ENCODE data around the gene ATP5F1B.
"Not testable (repeated sequence)": the region's sequence is repeated elsewhere in the genome, so short reads cannot be mapped to it uniquely, and the experiment has no call there.

The ATP5F1B gene

GRCh38 chr12:56670836-56671235 lies 25.1 kb upstream of the ATP5F1B start:
- TF ChIP-seq, protein P1, sequence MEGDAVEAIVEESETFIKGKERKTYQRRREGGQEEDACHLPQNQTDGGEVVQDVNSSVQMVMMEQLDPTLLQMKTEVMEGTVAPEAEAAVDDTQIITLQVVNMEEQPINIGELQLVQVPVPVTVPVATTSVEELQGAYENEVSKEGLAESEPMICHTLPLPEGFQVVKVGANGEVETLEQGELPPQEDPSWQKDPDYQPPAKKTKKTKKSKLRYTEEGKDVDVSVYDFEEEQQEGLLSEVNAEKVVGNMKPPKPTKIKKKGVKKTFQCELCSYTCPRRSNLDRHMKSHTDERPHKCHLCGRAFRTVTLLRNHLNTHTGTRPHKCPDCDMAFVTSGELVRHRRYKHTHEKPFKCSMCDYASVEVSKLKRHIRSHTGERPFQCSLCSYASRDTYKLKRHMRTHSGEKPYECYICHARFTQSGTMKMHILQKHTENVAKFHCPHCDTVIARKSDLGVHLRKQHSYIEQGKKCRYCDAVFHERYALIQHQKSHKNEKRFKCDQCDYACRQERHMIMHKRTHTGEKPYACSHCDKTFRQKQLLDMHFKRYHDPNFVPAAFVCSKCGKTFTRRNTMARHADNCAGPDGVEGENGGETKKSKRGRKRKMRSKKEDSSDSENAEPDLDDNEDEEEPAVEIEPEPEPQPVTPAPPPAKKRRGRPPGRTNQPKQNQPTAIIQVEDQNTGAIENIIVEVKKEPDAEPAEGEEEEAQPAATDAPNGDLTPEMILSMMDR (IDR thresholded peaks at IDR 0.05; ENCODE audit: extremely low read depth, insufficient read depth, missing control alignments) = no peak
- DNase-seq (ENCODE audit: low spot score) = no peak
- in situ Hi-C loops (cut with MboI; ENCODE audit: low pct_unique_long_range_greater_than_20kb, low sequenced_read_pairs, unreplicated experiment) = no loop called here

- TF ChIP-seq, protein P1 (IDR thresholded peaks at IDR 0.05; ENCODE audit: extremely low read depth, insufficient read depth, missing control alignments) = no peak
- DNase-seq (ENCODE audit: low spot score) = no peak
- in situ Hi-C loops (cut with MboI; ENCODE audit: low pct_unique_long_range_greater_than_20kb, low sequenced_read_pairs, unreplicated experiment) = no loop called here
Observed at GRCh38 chr12:56668197-56668457, 22.3 kb upstream of the ATP5F1B start.

DNA sequence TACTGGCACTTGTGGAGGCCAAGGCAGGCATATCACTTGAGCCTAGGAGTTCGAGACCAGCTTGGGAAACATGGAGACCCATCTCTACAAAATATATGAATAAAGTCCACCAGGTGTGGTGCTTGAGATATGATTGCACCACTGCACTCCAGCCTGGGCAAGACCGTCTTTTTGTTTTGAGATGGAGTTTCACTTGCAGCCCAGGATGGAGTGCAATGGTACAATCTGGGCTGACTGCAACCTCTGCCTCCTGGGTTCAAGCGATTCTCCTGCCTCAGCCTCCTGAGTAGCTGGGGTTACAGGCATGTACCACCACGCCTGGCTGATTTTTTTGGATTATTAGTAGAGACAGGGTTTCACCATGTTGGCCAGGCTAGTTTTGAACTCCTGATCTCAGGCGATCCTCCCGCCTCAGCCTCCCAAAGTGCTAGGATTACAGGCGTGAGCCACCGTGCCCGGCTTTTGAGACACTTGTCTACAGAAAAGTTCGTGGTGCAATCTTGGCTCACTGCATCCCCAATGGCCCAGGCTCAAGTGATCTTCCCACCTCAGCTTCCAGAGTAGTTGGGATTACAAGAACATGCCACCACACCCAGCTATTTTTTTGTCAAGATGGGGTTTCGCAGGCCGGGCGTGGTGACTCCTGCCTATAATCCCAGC lies 16.3 kb upstream of the ATP5F1B start:
- TF ChIP-seq, protein P1 (IDR thresholded peaks at IDR 0.05; ENCODE audit: extremely low read depth, insufficient read depth, missing control alignments) = no peak

DNA sequence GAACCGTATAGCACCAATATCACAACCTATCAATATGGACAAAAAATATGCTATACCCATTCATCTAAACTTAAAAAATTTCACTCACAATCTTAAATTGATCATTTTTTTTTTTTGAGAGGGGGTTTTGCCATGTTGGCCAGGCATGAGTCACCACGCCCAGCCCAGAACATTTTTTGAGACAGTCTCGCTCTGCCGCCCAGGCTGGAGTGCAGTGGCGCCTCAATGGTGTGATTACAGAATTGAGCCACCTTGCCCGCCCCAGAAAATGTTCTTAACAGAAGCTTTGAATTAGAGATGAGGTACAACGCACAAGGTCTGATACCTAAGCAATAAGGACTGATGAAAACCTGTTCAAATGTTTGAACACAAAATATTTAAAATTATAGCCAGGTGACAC lies 15.8 kb upstream of the ATP5F1B start:
- TF ChIP-seq, protein P1 (IDR thresholded peaks at IDR 0.05; ENCODE audit: extremely low read depth, insufficient read depth, missing control alignments) = no peak
- no peak for DNase-seq (ENCODE audit: low spot score)
- in situ Hi-C loops (cut with MboI; ENCODE audit: low pct_unique_long_range_greater_than_20kb, low sequenced_read_pairs, unreplicated experiment) = no loop called here

More for the DNA sequence above, 16.3 kb upstream of the ATP5F1B start:
- no peak for DNase-seq (ENCODE audit: low spot score)
- in situ Hi-C loops (cut with MboI; ENCODE audit: low pct_unique_long_range_greater_than_20kb, low sequenced_read_pairs, unreplicated experiment) = no loop called here

- in situ Hi-C loops (cut with MboI; ENCODE audit: low pct_unique_long_range_greater_than_20kb, low sequenced_read_pairs, unreplicated experiment) = no loop called here
- TF ChIP-seq, protein P1 (IDR thresholded peaks at IDR 0.05; ENCODE audit: extremely low read depth, insufficient read depth, missing control alignments) = no peak
- DNase-seq (ENCODE audit: low spot score) = peak; percentile 39
Observed at GRCh38 chr12:56658921-56659320, 13.1 kb upstream of the ATP5F1B start.

DNA sequence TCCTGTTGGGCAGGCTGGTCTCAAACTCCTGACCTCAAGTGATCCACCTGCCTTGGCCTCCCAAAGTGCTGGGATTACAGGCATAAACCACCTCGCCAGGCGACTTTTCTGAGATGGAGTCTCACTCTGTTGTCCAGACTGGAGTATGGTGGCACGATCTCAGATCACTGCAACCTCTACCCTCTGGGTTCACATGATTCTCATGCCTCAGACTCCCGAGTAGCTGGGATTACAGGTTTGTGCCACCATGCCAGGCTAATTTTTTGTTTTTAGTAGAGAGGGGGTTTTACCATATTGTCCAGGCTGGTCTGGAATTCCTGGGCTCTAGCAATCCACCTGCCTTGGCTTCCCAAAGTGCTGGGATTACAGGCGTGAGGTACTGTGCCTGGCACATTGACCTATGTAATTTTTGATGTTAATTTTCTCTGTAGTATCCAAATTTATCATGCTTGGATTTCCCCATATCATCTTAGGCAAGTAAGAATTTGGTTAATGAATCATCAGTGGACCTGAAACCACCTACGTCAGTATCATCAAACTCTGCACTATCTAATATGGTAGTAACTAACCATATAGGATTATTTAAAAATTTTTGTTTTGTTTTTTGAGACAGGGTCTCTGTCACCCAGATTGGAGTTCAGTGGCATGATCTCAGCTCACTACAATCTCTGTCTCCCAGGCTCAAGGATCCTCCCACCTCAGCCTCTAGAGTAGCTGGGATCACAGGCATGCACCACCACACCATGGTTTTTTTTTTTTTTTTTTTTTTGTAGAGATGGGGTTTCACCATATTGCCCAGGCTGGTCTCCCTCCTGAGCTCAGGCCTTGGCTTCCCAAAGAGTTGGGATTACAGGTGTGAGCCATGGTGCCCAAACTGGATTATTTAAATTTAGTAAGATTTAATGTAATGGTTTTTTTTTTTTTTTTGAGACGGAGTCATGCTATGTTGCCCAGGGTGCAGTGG lies 11.9 kb upstream of the ATP5F1B start:
- in situ Hi-C loops (cut with MboI; ENCODE audit: low pct_unique_long_range_greater_than_20kb, low sequenced_read_pairs, unreplicated experiment) = no loop called here
- TF ChIP-seq, protein P1 (IDR thresholded peaks at IDR 0.05; ENCODE audit: extremely low read depth, insufficient read depth, missing control alignments) = no peak
- peak; percentile 52 for DNase-seq (ENCODE audit: low spot score)

GRCh38 chr12:56653781-56654180 lies 8.0 kb upstream of the ATP5F1B start:
- in situ Hi-C loops (cut with MboI; ENCODE audit: low pct_unique_long_range_greater_than_20kb, low sequenced_read_pairs, unreplicated experiment); DNase-seq (ENCODE audit: low spot score): not testable (repeated sequence)

DNA sequence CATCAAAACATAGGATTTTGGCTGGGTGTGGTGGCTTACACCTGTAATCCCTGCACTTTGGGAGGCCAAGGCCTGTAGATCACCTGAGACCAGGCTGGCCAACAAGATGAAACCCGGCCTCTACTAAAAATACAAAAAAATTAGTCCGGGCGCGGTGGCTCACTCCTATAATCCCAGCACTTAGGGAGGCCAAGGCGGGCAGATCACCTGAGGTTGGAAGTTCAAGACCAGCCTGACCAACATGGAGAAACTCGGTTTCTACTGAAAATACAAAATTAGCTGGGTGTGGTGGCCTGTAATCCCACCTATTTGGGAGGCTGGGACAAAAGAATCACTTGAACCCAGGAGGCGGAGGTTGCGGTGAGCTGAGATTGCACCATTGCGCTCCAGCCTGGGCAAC lies 2.2 kb upstream of the ATP5F1B start:
- DNase-seq (ENCODE audit: low spot score); in situ Hi-C loops (cut with MboI; ENCODE audit: low pct_unique_long_range_greater_than_20kb, low sequenced_read_pairs, unreplicated experiment): not testable (repeated sequence)
